ENCODE data around the gene GFM1.

DNA sequence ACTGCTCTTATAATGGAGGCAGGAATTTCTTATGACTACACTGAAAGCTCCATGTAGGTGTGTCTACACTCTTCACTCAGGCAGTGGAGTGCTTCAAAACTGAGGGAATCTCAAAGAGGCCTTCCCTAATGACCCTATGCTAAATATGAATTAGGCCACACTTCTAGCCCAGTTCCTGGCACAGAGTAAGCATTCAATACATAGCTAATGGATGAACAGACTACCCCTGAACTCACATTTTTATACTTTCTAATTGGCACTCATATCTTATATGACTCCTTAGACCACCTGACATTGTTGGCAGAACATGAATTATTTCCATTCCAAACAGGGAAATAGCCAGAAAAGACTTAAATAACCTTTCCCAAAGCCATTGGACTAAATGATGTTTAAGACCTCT lies 84.5 kb downstream of the GFM1 start:
- TF ChIP-seq, protein P1, sequence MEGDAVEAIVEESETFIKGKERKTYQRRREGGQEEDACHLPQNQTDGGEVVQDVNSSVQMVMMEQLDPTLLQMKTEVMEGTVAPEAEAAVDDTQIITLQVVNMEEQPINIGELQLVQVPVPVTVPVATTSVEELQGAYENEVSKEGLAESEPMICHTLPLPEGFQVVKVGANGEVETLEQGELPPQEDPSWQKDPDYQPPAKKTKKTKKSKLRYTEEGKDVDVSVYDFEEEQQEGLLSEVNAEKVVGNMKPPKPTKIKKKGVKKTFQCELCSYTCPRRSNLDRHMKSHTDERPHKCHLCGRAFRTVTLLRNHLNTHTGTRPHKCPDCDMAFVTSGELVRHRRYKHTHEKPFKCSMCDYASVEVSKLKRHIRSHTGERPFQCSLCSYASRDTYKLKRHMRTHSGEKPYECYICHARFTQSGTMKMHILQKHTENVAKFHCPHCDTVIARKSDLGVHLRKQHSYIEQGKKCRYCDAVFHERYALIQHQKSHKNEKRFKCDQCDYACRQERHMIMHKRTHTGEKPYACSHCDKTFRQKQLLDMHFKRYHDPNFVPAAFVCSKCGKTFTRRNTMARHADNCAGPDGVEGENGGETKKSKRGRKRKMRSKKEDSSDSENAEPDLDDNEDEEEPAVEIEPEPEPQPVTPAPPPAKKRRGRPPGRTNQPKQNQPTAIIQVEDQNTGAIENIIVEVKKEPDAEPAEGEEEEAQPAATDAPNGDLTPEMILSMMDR (IDR thresholded peaks at IDR 0.05), result no peak
- TF ChIP-seq POLR2A (IDR thresholded peaks at IDR 0.05) (no peak), EP300 (IDR thresholded peaks at IDR 0.05) (no peak)

Data from ovary (tissue), 3 donors.